Measurements from ENCODE around the gene BNIP5.

BNIP5 gene

GRCh38 chr6:36309900-36310299 lies 26.8 kb downstream of the BNIP5 start:
- in situ Hi-C loops (cut with MboI; ENCODE audit: low sequenced_read_pairs, unreplicated experiment): no loop called here
- no peak for DNase-seq (ENCODE audit: low spot score)
- no peak for TF ChIP-seq CTCF (IDR thresholded peaks at IDR 0.05; ENCODE audit: borderline replicate concordance, control extremely low read depth, extremely low read depth, insufficient read depth, missing control alignments)

- DNase-seq (ENCODE audit: low spot score): no peak
- in situ Hi-C loops (cut with MboI; ENCODE audit: low sequenced_read_pairs, unreplicated experiment): no loop called here
- TF ChIP-seq CTCF (IDR thresholded peaks at IDR 0.05; ENCODE audit: borderline replicate concordance, control extremely low read depth, extremely low read depth, insufficient read depth, missing control alignments): no peak
Measured at GRCh38 chr6:36309203-36309602, 27.5 kb downstream of the BNIP5 start.

- no peak for TF ChIP-seq CTCF (IDR thresholded peaks at IDR 0.05; ENCODE audit: borderline replicate concordance, control extremely low read depth, extremely low read depth, insufficient read depth, missing control alignments)
- no peak for DNase-seq (ENCODE audit: low spot score)
- in situ Hi-C loops (cut with MboI; ENCODE audit: low sequenced_read_pairs, unreplicated experiment): no loop called here
Measured at GRCh38 chr6:36308514-36308913, 28.2 kb downstream of the BNIP5 start.

- DNase-seq (ENCODE audit: low spot score): no peak
- TF ChIP-seq CTCF (IDR thresholded peaks at IDR 0.05; ENCODE audit: borderline replicate concordance, control extremely low read depth, extremely low read depth, insufficient read depth, missing control alignments): no peak
- in situ Hi-C loops (cut with MboI; ENCODE audit: low sequenced_read_pairs, unreplicated experiment): no loop called here
Measured at GRCh38 chr6:36306375-36306774, 30.3 kb downstream of the BNIP5 start.

- no peak for TF ChIP-seq CTCF (IDR thresholded peaks at IDR 0.05; ENCODE audit: borderline replicate concordance, control extremely low read depth, extremely low read depth, insufficient read depth, missing control alignments)
- in situ Hi-C loops (cut with MboI; ENCODE audit: low sequenced_read_pairs, unreplicated experiment): no loop called here
- DNase-seq (ENCODE audit: low spot score): no peak
Measured at GRCh38 chr6:36305885-36306284, 30.8 kb downstream of the BNIP5 start.

- peak; percentile 89 for DNase-seq (ENCODE audit: low spot score)
- in situ Hi-C loops (cut with MboI; ENCODE audit: low sequenced_read_pairs, unreplicated experiment): no loop called here
- peak; percentile 86 for TF ChIP-seq CTCF (IDR thresholded peaks at IDR 0.05; ENCODE audit: borderline replicate concordance, control extremely low read depth, extremely low read depth, insufficient read depth, missing control alignments)
Measured at GRCh38 chr6:36302227-36302976, 34.3 kb downstream of the BNIP5 start.

Measured in GM13976 (cell line).